HepG2 (cell line): ENCODE measurements around the gene ZNF160. TPM values are rescaled to one million over a fixed set of nuclear protein-coding genes. Genes with fewer than 3 reads are reported as not detected.

ENCODE experiments used
- ASH2L ChIP-seq: fragments of 300-600, 200-600 bp; sonication (generic); IDR thresholded peaks from 2 replicates; pipeline ENCODE4 v1.7.0; 2017; ENCODE audit warnings: low read depth, mild to moderate bottlenecking, moderate library complexity, mixed read lengths, low read length; ENCODE audit not compliant: insufficient read length
- ELF3 ChIP-seq: IDR thresholded peaks from 2 replicates; pipeline ENCODE4 v1.6.1; 2016; ENCODE audit warnings: missing genetic modification reagents, missing compliant biosample characterization
- GABPA ChIP-seq, 2 experiments: IDR thresholded peaks; 2 replicates each; pipeline ENCODE4 v1.6.1; 2011 to 2016; ENCODE audit warnings: low read depth in 2 of 2, low read length in 1 of 2, missing biosample characterization in 1 of 2, missing genetic modification characterization in 1 of 2
- MED8 ChIP-seq: sonication (generic); formaldehyde crosslinking; IDR thresholded peaks from 2 replicates; pipeline ENCODE4 v1.8.1; 2023; ENCODE audit warnings: mild to moderate bottlenecking, missing genetic modification reagents; ENCODE audit not compliant: insufficient replicate concordance
- MTF2 ChIP-seq: sonication (generic); formaldehyde crosslinking; IDR thresholded peaks from 2 replicates; pipeline ENCODE4 v1.5.0; 2020; ENCODE audit warnings: missing genetic modification reagents, borderline replicate concordance
- NR2C2 ChIP-seq: sonication (generic); formaldehyde crosslinking; IDR thresholded peaks from 2 replicates; pipeline ENCODE4 v1.4.0; 2020; ENCODE audit warnings: missing genetic modification reagents, mild to moderate bottlenecking, moderate library complexity, borderline replicate concordance
- POLR2A ChIP-seq, 2 experiments: IDR thresholded peaks; 2 replicates each; pipeline ENCODE4 v1.6.1; 2011; ENCODE audit warnings: low read depth in 2 of 2, low read length in 2 of 2, mild to moderate bottlenecking in 1 of 2, moderate library complexity in 1 of 2; ENCODE audit not compliant: insufficient read depth in 1 of 2
- POLR2AphosphoS5 ChIP-seq: IDR thresholded peaks from 2 replicates; pipeline ENCODE4 v1.6.1; 2012; ENCODE audit warnings: low read depth, low read length
- POLR2G ChIP-seq: fragments of 200-400 bp; formaldehyde crosslinking; IDR thresholded peaks from 2 replicates; pipeline ENCODE4 v1.6.1; 2018; ENCODE audit warnings: mild to moderate bottlenecking, low read depth, low read length, moderate library complexity
- RARA ChIP-seq: IDR thresholded peaks from 2 replicates; pipeline ENCODE4 v1.6.1; 2016; ENCODE audit warnings: missing genetic modification reagents, missing compliant biosample characterization
- RBFOX2 ChIP-seq: fragments of 200-400 bp; formaldehyde crosslinking; IDR thresholded peaks from 2 replicates; pipeline ENCODE4 v1.6.1; 2017; ENCODE audit warnings: low read depth, mild to moderate bottlenecking, low read length
- RBM39 ChIP-seq: fragments of 200-400 bp; formaldehyde crosslinking; IDR thresholded peaks from one replicate; pipeline ENCODE4 v1.6.1; 2018; ENCODE audit warnings: antibody characterized with exemption, mild to moderate bottlenecking, low read depth, low read length; ENCODE audit not compliant: poor library complexity, severe bottlenecking
- RFXANK ChIP-seq: IDR thresholded peaks from 2 replicates; pipeline ENCODE4 v1.6.1; 2016
- SCMH1 ChIP-seq: sonication (generic); formaldehyde crosslinking; IDR thresholded peaks from 2 replicates; pipeline ENCODE4 v1.9.0; 2021; ENCODE audit warnings: missing genetic modification reagents, mild to moderate bottlenecking, borderline replicate concordance
- SIN3A ChIP-seq: IDR thresholded peaks from 2 replicates; pipeline ENCODE4 v1.6.1; 2011; ENCODE audit warnings: low read depth, mild to moderate bottlenecking, control low read depth, low read length, borderline replicate concordance
- SP4 ChIP-seq: sonication (generic); formaldehyde crosslinking; IDR thresholded peaks from 2 replicates; pipeline ENCODE4 v1.8.1; 2023; ENCODE audit warnings: mild to moderate bottlenecking, missing genetic modification reagents
- TEAD2 ChIP-seq: sonication (generic); formaldehyde crosslinking; IDR thresholded peaks from 2 replicates; pipeline ENCODE4 v1.9.0; 2021; ENCODE audit warnings: missing genetic modification reagents
- YY1 ChIP-seq: IDR thresholded peaks from 2 replicates; pipeline ENCODE4 v1.6.1; 2011; ENCODE audit warnings: low read length, low read depth, moderate library complexity, mild to moderate bottlenecking; ENCODE audit not compliant: insufficient read depth, insufficient replicate concordance
- ZFX ChIP-seq: sonication (generic); formaldehyde crosslinking; IDR thresholded peaks from 2 replicates; pipeline ENCODE4 v1.4.0; 2020; ENCODE audit warnings: mild to moderate bottlenecking, low read depth, missing genetic modification reagents, moderate library complexity
- ZNF563 ChIP-seq: sonication (generic); formaldehyde crosslinking; IDR thresholded peaks from 2 replicates; pipeline ENCODE4 v1.8.0; 2022; ENCODE audit warnings: mild to moderate bottlenecking, moderate library complexity, missing genetic modification reagents
- ZNF629 ChIP-seq: sonication (generic); formaldehyde crosslinking; conservative IDR thresholded peaks from 2 replicates; pipeline ENCODE4 v1.5.0; 2020; ENCODE audit warnings: missing genetic modification reagents
- ZNF776 ChIP-seq: sonication (generic); formaldehyde crosslinking; IDR thresholded peaks from 2 replicates; pipeline ENCODE4 v1.4.0; 2020; ENCODE audit warnings: mild to moderate bottlenecking, missing genetic modification reagents
- ZNF883 ChIP-seq: sonication (generic); formaldehyde crosslinking; IDR thresholded peaks from 2 replicates; pipeline ENCODE4 v1.5.1; 2020; ENCODE audit warnings: mild to moderate bottlenecking, missing genetic modification reagents; ENCODE audit errors: not compliant biosample characterization
- polyA plus RNA-seq, 8 experiments: library from polyadenylated mRNA; depleted of rRNA in 3 of 8; stranded (reverse) in 7 of 8; unstranded in 1 of 8; fragments of >200 nt; fragmentation: Illumina TruSeq in 4 of 8; extraction: Trizol in 4 of 8; gene quantifications; 2 replicates each; pipeline versions ENCODE4 v1.2.1 to v1.2.3, GENCODE V29; 2011 to 2016; ENCODE audit warnings: low read depth in 4 of 8, missing spikeins in 1 of 8, mixed read lengths in 1 of 8; ENCODE audit not compliant: insufficient read depth in 1 of 8
- total RNA-seq, 5 experiments: library from RNA; depleted of rRNA; stranded (reverse); fragments of >200 nt; fragmentation: Illumina TruSeq; extraction: Trizol; gene quantifications; 2 replicates each; pipeline ENCODE4 v1.2.3, GENCODE V29; 2016; ENCODE audit warnings: low read depth in 1 of 5
- TF ChIP-seq, protein P1 (sequence below): sonication (generic); formaldehyde crosslinking; IDR thresholded peaks from 2 replicates; pipeline ENCODE4 v1.5.0; 2020; ENCODE audit warnings: mild to moderate bottlenecking, missing genetic modification reagents, borderline replicate concordance
- TF ChIP-seq, protein P2 (sequence below): sonication (generic); formaldehyde crosslinking; IDR thresholded peaks from 2 replicates; pipeline ENCODE4 v1.9.0; 2021; ENCODE audit warnings: missing genetic modification reagents, mild to moderate bottlenecking, borderline replicate concordance

The ZNF160 gene
- total and polyA plus RNA-seq, 2 of the 13 experiments (the other 11 are each of a cell fraction or from before 2014, with no cell fraction given): 8.4 to 12.1 TPM

DNA sequence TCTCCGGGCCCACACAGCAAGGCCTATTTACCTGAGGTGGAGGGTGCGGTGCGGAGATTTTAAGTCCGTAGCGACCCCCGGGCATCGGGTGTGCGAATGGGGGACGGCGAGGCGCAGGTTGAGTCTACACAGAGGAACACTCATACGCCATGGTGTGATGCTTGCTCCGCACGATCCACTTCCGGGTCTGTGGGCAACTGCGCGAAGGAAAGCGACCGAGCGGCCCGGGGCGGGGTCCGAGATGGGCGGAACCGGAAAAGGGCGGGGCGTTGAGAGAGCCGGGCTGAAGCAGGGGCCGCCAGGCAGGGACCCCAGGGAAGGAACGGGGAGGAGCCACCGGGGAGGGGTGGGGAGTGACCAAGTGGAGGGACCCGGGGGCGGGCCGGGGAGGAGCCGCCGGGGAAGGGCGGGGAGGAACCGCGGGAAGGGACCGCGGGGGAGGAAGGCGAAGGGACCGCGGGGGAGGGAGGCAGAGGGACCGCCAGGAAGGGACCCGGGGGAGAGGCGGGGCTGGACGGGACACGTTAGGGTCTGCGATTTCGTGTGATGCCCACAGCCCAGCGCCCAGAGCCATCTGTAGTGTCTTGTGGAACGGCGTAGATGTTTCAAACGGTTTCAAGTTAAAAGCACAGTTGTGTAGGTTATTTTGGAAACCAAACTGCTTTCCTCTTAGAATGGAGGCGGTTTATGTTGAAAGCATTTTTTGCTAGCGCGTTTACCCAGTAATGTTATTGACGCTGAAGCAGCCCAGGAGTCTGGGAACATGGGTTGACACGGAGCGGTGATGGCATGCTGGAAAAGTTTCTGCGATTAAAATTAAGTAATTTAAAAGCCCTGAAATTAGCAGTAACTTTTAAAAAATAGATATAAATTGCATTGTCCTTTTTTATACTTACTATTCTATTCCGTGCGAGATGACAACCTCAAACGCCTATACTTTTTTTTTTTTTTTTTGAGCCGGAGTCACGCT is at the start of gene ZNF160 (continued):
- TF ChIP-seq, protein P1, sequence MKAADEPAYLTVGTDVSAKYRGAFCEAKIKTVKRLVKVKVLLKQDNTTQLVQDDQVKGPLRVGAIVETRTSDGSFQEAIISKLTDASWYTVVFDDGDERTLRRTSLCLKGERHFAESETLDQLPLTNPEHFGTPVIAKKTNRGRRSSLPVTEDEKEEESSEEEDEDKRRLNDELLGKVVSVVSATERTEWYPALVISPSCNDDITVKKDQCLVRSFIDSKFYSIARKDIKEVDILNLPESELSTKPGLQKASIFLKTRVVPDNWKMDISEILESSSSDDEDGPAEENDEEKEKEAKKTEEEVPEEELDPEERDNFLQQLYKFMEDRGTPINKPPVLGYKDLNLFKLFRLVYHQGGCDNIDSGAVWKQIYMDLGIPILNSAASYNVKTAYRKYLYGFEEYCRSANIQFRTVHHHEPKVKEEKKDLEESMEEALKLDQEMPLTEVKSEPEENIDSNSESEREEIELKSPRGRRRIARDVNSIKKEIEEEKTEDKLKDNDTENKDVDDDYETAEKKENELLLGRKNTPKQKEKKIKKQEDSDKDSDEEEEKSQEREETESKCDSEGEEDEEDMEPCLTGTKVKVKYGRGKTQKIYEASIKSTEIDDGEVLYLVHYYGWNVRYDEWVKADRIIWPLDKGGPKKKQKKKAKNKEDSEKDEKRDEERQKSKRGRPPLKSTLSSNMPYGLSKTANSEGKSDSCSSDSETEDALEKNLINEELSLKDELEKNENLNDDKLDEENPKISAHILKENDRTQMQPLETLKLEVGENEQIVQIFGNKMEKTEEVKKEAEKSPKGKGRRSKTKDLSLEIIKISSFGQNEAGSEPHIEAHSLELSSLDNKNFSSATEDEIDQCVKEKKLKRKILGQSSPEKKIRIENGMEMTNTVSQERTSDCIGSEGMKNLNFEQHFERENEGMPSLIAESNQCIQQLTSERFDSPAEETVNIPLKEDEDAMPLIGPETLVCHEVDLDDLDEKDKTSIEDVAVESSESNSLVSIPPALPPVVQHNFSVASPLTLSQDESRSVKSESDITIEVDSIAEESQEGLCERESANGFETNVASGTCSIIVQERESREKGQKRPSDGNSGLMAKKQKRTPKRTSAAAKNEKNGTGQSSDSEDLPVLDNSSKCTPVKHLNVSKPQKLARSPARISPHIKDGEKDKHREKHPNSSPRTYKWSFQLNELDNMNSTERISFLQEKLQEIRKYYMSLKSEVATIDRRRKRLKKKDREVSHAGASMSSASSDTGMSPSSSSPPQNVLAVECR (CRISPR knock-in tag): peak; percentile 86; the same call in 1 of the 2 replicates
- no peak for TF ChIP-seq MED8 (CRISPR knock-in tag)
- TF ChIP-seq NR2C2 (CRISPR knock-in tag): peak; percentile 92
- no peak for TF ChIP-seq ZNF563 (CRISPR knock-in tag)
- no peak for TF ChIP-seq RARA (CRISPR knock-in tag)
- peak; percentile 60 for TF ChIP-seq RBFOX2
- TF ChIP-seq RBM39: peak; percentile 49
- no peak for TF ChIP-seq SCMH1 (CRISPR knock-in tag)
- peak; percentile 48 for TF ChIP-seq GABPA (IDR thresholded peaks at IDR 0.05; ENCODE audit: low read depth, low read length)
- peak; percentile 86 for TF ChIP-seq GABPA (CRISPR knock-in tag; IDR thresholded peaks at IDR 0.05; ENCODE audit: low read depth)
- TF ChIP-seq ZNF629 (CRISPR knock-in tag): no peak
- peak; percentile 60 for TF ChIP-seq ELF3 (CRISPR knock-in tag)
- no peak for TF ChIP-seq ASH2L
- TF ChIP-seq MTF2 (CRISPR knock-in tag): no peak
- no peak for TF ChIP-seq TEAD2 (CRISPR knock-in tag)
- TF ChIP-seq, protein P2, sequence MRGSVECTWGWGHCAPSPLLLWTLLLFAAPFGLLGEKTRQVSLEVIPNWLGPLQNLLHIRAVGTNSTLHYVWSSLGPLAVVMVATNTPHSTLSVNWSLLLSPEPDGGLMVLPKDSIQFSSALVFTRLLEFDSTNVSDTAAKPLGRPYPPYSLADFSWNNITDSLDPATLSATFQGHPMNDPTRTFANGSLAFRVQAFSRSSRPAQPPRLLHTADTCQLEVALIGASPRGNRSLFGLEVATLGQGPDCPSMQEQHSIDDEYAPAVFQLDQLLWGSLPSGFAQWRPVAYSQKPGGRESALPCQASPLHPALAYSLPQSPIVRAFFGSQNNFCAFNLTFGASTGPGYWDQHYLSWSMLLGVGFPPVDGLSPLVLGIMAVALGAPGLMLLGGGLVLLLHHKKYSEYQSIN (CRISPR knock-in tag): no peak
- TF ChIP-seq ZNF776 (CRISPR knock-in tag): no peak
- TF ChIP-seq POLR2AphosphoS5: peak; percentile 89
- no peak for TF ChIP-seq ZNF883 (CRISPR knock-in tag)
- TF ChIP-seq YY1: peak; percentile 55
- peak; percentile 81 for TF ChIP-seq POLR2G
- peak; percentile 38; the same call in 1 of the 2 replicates for TF ChIP-seq ZFX (CRISPR knock-in tag)
- peak; percentile 67 to 88 for TF ChIP-seq POLR2A (IDR thresholded peaks at IDR 0.05; ENCODE audit: insufficient read depth in 1 of 2, low read depth in 2 of 2, low read length in 2 of 2)
- peak; percentile 77 for TF ChIP-seq SP4 (CRISPR knock-in tag)
- TF ChIP-seq RFXANK (CRISPR knock-in tag): no peak
- peak; percentile 73; the same call in 1 of the 2 replicates for TF ChIP-seq SIN3A
